ENCODE measurements around the gene MRPS7. TPM values are rescaled to one million over a fixed set of nuclear protein-coding genes. Genes with fewer than 3 reads are reported as not detected.

MRPS7 gene
- total and polyA plus RNA-seq, 9 of the 15 experiments (the other 6 are each of a cell fraction or from before 2014, with no cell fraction given), result 107 to 244 (median 132) TPM

GRCh38 chr17:75272848-75273184 is 11.1 kb downstream of the MRPS7 start (continued):
- no peak for TF ChIP-seq RBFOX2 (IDR thresholded peaks at IDR 0.05; ENCODE audit: low read depth, low read length)
- TF ChIP-seq SREBF1 (IDR thresholded peaks at IDR 0.05; ENCODE audit: borderline replicate concordance, low read depth, low read length), result no peak
- no peak for TF ChIP-seq ZBED1 (IDR thresholded peaks at IDR 0.05)
- 0 out of 2 replicates have a peak, but pooled peaks have one; percentile 6 for TF ChIP-seq MTA3 (IDR thresholded peaks at IDR 0.05; ENCODE audit: borderline replicate concordance)
- no peak for TF ChIP-seq STAG1 (CRISPR knock-in tag; IDR thresholded peaks at IDR 0.05; ENCODE audit: borderline replicate concordance)
- TF ChIP-seq ZNF395 (CRISPR knock-in tag; IDR thresholded peaks at IDR 0.05), result no peak
- TF ChIP-seq SUPT5H (IDR thresholded peaks at IDR 0.05), result 0 out of 2 replicates have a peak, but pooled peaks have one; percentile 2
- TF ChIP-seq HDAC1 (IDR thresholded peaks at IDR 0.05), result no peak

DNA sequence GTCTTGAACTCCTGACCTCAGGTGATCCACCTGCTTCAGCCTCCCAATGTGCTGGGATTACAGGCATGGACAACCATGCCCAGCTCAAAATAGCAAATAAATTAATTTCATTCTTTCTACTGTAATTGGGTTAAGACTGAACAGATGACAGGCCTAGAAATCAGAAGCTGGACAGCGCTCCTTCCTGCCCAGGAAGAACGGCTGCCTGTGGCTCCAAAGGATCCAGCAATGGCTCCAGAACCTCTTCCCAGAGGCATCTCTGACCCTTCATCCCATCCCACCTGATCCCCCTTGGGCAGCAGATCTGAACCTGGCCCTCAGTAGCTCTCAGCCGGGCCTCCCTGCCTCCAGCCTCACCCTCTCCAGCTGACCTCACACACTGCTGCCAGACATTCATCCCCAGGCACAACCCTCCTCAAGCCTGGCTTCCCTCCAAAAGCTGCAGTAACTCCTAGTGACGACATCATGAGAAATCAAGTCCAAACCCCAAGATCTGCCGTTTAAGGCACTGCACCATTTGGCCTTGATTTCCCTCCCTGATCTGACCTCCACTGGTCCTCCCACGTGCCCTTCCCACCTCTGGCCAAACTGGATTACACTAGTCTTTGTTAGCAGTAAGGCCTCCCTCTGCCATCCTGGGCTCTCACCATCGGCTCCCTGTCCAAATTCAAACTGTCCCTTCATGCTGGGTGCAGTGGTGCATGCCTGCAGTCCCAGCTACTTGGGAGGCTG is 12.5 kb downstream of the MRPS7 start:
- DNase-seq (ENCODE audit: extremely low read depth in 1 of 4, low spot score in 3 of 4) (peak in 3 of 4 experiments; percentile 7 to 41 (median 9)), ATAC-seq (no peak), FAIRE-seq (peak; percentile 72)
- H3K9me1 ChIP-seq (ENCODE audit: control insufficient read depth, insufficient read depth, low read length), result no peaks in the 10 kb centered on the region
- BruUV-seq (replicated peaks), result no TSS peak
- 54% methylated on average over 7 of the region's 7 CpGs for WGBS (ENCODE audit: insufficient coverage, low coverage, missing lambda C conversion rate)
- peaks cover 35% of the 10 kb centered on the region for H3K79me2 ChIP-seq (ENCODE audit: control insufficient read depth, insufficient read depth, low read length)
- intact Hi-C loops (cut with micrococcal nuclease), result no loop called here
- no peaks in the 10 kb centered on the region for H3K9me3 ChIP-seq (replicated peaks; ENCODE audit: control insufficient read depth, insufficient read depth, low read depth, low read length)
- peak overlapping the region; percentile 46; the same call in 2 of the 3 replicates for H3K27ac ChIP-seq (ENCODE audit: extremely low read depth, low read depth, low read length)
- peak overlapping the region in 1 of 2 experiments; percentile 81; a peak in 1 of 4 replicates for H3K9ac ChIP-seq (ENCODE audit: insufficient read depth in 1 of 2, low read depth in 2 of 2, low read length in 2 of 2)
- H3K4me2 ChIP-seq (ENCODE audit: insufficient read depth, low read length), result no peak overlapping the region
- H3K36me3 ChIP-seq (ENCODE audit: control insufficient read depth, insufficient read depth, low read length), result peaks cover 54% of the 10 kb centered on the region
- H4K20me1 ChIP-seq (replicated peaks; ENCODE audit: control insufficient read depth, insufficient read depth, low read length), result no peaks in the 10 kb centered on the region
- H3K27me3 ChIP-seq (ENCODE audit: control insufficient read depth in 2 of 2, insufficient read depth in 2 of 2, low read length in 2 of 2), result no peaks in the 10 kb centered on the region
- in situ Hi-C loops (cut with MboI), result no loop called here
- no peak overlapping the region for H3K4me3 ChIP-seq
- H2AFZ ChIP-seq (ENCODE audit: low read depth, low read length), result no peak overlapping the region
- ChIA-PET POLR2A (interaction anchor here (0.6 to 6.8 kb wide), 9 partner anchors 10 to 265 kb away, joined by 3 to 43 read pairs (median 3); partner anchors contain the start of genes GGA3, MRPL58, MRPS7 and SLC25A19), CTCF (ENCODE audit: low intra/inter-chr PET ratio) (no interaction called here)
- peaks cover 13 to 40% of the 10 kb centered on the region in 2 experiments; a peak in 3 of 5 replicates for H3K4me1 ChIP-seq (replicated peaks in 1 of 2; ENCODE audit: control insufficient read depth in 2 of 2, insufficient read depth in 2 of 2, low read length in 2 of 2)
- no peak for TF ChIP-seq ZNF764 (CRISPR knock-in tag; IDR thresholded peaks at IDR 0.05; ENCODE audit: low read depth)
- TF ChIP-seq NFIX (CRISPR knock-in tag; IDR thresholded peaks at IDR 0.05; ENCODE audit: low read depth), result no peak
- no peak for TF ChIP-seq HDAC8 (tag; IDR thresholded peaks at IDR 0.05)
- TF ChIP-seq GTF2F1 (IDR thresholded peaks at IDR 0.05; ENCODE audit: low read depth, low read length), result no peak
- no peak for TF ChIP-seq BRF2 (IDR thresholded peaks at IDR 0.05; ENCODE audit: borderline replicate concordance, insufficient read depth, insufficient read length)
- TF ChIP-seq, protein P1, sequence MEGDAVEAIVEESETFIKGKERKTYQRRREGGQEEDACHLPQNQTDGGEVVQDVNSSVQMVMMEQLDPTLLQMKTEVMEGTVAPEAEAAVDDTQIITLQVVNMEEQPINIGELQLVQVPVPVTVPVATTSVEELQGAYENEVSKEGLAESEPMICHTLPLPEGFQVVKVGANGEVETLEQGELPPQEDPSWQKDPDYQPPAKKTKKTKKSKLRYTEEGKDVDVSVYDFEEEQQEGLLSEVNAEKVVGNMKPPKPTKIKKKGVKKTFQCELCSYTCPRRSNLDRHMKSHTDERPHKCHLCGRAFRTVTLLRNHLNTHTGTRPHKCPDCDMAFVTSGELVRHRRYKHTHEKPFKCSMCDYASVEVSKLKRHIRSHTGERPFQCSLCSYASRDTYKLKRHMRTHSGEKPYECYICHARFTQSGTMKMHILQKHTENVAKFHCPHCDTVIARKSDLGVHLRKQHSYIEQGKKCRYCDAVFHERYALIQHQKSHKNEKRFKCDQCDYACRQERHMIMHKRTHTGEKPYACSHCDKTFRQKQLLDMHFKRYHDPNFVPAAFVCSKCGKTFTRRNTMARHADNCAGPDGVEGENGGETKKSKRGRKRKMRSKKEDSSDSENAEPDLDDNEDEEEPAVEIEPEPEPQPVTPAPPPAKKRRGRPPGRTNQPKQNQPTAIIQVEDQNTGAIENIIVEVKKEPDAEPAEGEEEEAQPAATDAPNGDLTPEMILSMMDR (IDR thresholded peaks at IDR 0.05 in 2 of 3, conservative IDR thresholded peaks at IDR 0.05 in 1 of 3; ENCODE audit: insufficient read depth in 2 of 3, low read depth in 1 of 3, low read length in 3 of 3), result no peak
- TF ChIP-seq, protein P2, sequence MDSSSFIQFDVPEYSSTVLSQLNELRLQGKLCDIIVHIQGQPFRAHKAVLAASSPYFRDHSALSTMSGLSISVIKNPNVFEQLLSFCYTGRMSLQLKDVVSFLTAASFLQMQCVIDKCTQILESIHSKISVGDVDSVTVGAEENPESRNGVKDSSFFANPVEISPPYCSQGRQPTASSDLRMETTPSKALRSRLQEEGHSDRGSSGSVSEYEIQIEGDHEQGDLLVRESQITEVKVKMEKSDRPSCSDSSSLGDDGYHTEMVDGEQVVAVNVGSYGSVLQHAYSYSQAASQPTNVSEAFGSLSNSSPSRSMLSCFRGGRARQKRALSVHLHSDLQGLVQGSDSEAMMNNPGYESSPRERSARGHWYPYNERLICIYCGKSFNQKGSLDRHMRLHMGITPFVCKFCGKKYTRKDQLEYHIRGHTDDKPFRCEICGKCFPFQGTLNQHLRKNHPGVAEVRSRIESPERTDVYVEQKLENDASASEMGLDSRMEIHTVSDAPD (CRISPR knock-in tag; IDR thresholded peaks at IDR 0.05), result no peak

All from K562 (cell line).